GM23338 (cell line): ENCODE data around the gene NLN. TPM values are rescaled to one million over a fixed set of nuclear protein-coding genes. Genes with fewer than 3 reads are reported as not detected.
A peak's percentile ranks its signal among the peaks of the same experiment; 100 is the strongest.

Source experiments
- ATAC-seq: fragments of 200-7000 bp; cut with Tn5 transposase; 3 replicates; pipeline ENCODE4 v1.9.1; 2020
- DNase-seq: peaks from one replicate; pipeline ENCODE4 v3.0.0-alpha.2; 2015; ENCODE audit warnings: low spot score
- H2AFZ ChIP-seq: fragments of 200-600 bp; sonication (generic); 2 replicates; pipeline ENCODE4 v1.8.0; 2016; ENCODE audit warnings: antibody characterized with exemption, mild to moderate bottlenecking, moderate library complexity
- H3F3A ChIP-seq: fragments of 200-600 bp; sonication (generic); replicated peaks from 2 replicates; pipeline ENCODE4 v1.8.0; 2017; ENCODE audit warnings: antibody characterized with exemption, mixed run types, low read depth
- H3K27ac ChIP-seq: fragments of 200-600 bp; sonication (generic); 2 replicates; pipeline ENCODE4 v1.6.1; 2016; ENCODE audit warnings: low read depth
- H3K27me3 ChIP-seq: fragments of 200-600 bp; sonication (generic); 2 replicates; pipeline ENCODE4 v1.8.0; 2016; ENCODE audit warnings: mild to moderate bottlenecking, mixed run types, moderate library complexity; ENCODE audit not compliant: insufficient read depth
- H3K36me3 ChIP-seq: fragments of 200-600 bp; sonication (generic); 2 replicates; pipeline ENCODE4 v1.8.0; 2016; ENCODE audit warnings: mild to moderate bottlenecking; ENCODE audit not compliant: insufficient read depth
- H3K4me1 ChIP-seq: fragments of 200-600 bp; sonication (generic); 2 replicates; pipeline ENCODE4 v1.8.0; 2016; ENCODE audit warnings: mild to moderate bottlenecking, moderate library complexity; ENCODE audit not compliant: insufficient read depth
- H3K4me2 ChIP-seq: fragments of 200-600 bp; sonication (generic); 2 replicates; pipeline ENCODE4 v1.7.1; 2017; ENCODE audit warnings: mixed run types
- H3K4me3 ChIP-seq: fragments of 200-600 bp; sonication (generic); 2 replicates; pipeline ENCODE4 v1.6.1; 2016; ENCODE audit warnings: mixed run types
- H3K79me2 ChIP-seq: fragments of 200-600 bp; sonication (generic); replicated peaks from 2 replicates; pipeline ENCODE4 v1.8.0; 2017; ENCODE audit warnings: mild to moderate bottlenecking; ENCODE audit not compliant: insufficient read depth
- H3K9me2 ChIP-seq: fragments of 200-600 bp; sonication (generic); 2 replicates; pipeline ENCODE4 v1.8.0; 2017; ENCODE audit not compliant: insufficient read depth
- H4K20me1 ChIP-seq: fragments of 200-600 bp; sonication (generic); replicated peaks from 2 replicates; pipeline ENCODE4 v1.8.0; 2017; ENCODE audit warnings: mild to moderate bottlenecking; ENCODE audit not compliant: insufficient read depth
- H3K27ac Mint-ChIP-seq: 2 replicates; pipeline ENCODE4 v1.8.0; 2020; ENCODE audit warnings: inconsistent platforms, mild to moderate bottlenecking, moderate library complexity, mixed read lengths
- H3K27me3 Mint-ChIP-seq: 3 replicates; pipeline ENCODE4 v1.8.0; 2022; ENCODE audit warnings: low read depth, mild to moderate bottlenecking, moderate library complexity, mixed read lengths, inconsistent platforms; ENCODE audit not compliant: insufficient read depth, poor library complexity
- H3K36me3 Mint-ChIP-seq: 3 replicates; pipeline ENCODE4 v1.8.0; 2021; ENCODE audit warnings: low read depth, mild to moderate bottlenecking, inconsistent platforms, moderate library complexity, mixed read lengths
- H3K4me1 Mint-ChIP-seq: 3 replicates; pipeline ENCODE4 v1.8.0; 2020; ENCODE audit warnings: mild to moderate bottlenecking, inconsistent platforms, mixed read lengths
- H3K4me3 Mint-ChIP-seq: 3 replicates; pipeline ENCODE4 v1.8.0; 2021; ENCODE audit warnings: moderate library complexity, mild to moderate bottlenecking, inconsistent platforms, mixed read lengths
- H3K9me3 Mint-ChIP-seq: 3 replicates; pipeline ENCODE4 v1.8.0; 2020; ENCODE audit warnings: moderate library complexity, mild to moderate bottlenecking, inconsistent platforms, mixed read lengths
- CREB1 ChIP-seq: fragments of 250-450 bp; sonication (Bioruptor Pico); IDR thresholded peaks from 2 replicates; pipeline ENCODE4 v1.5.0; 2020; ENCODE audit warnings: low read depth, mild to moderate bottlenecking, moderate library complexity
- ETS1 ChIP-seq: IDR thresholded peaks from 2 replicates; pipeline ENCODE4 v1.6.1; 2016; ENCODE audit warnings: antibody characterized with exemption
- EZH2 ChIP-seq: fragments of 200-600 bp; sonication (generic); IDR thresholded peaks from one replicate; pipeline ENCODE4 v1.8.0; 2017; ENCODE audit warnings: antibody characterized with exemption, mild to moderate bottlenecking, low read depth; ENCODE audit not compliant: unreplicated experiment
- JUNB ChIP-seq: IDR thresholded peaks from one replicate; pipeline ENCODE4 v1.6.1; 2016; ENCODE audit warnings: antibody characterized with exemption; ENCODE audit not compliant: unreplicated experiment
- NANOG ChIP-seq: IDR thresholded peaks from 2 replicates; pipeline ENCODE4 v1.6.1; 2016; ENCODE audit warnings: antibody characterized with exemption, borderline replicate concordance
- POLR2AphosphoS5 ChIP-seq: IDR thresholded peaks from 2 replicates; pipeline ENCODE4 v1.6.1; 2016; ENCODE audit warnings: antibody characterized with exemption, low read depth
- STAT1 ChIP-seq: IDR thresholded peaks from one replicate; pipeline ENCODE4 v1.6.1; 2016; ENCODE audit warnings: antibody characterized with exemption; ENCODE audit not compliant: unreplicated experiment
- ZNF114 ChIP-seq: fragments of 250-450 bp; sonication (Bioruptor Pico); IDR thresholded peaks from 2 replicates; pipeline ENCODE4 v1.5.0; 2020; ENCODE audit warnings: mild to moderate bottlenecking, moderate library complexity
- ZNF331 ChIP-seq: fragments of 250-450 bp; sonication (Bioruptor Pico); IDR thresholded peaks from 2 replicates; pipeline ENCODE4 v1.5.0; 2020; ENCODE audit warnings: low read depth, mild to moderate bottlenecking, moderate library complexity
- ZNF462 ChIP-seq: fragments of 250-450 bp; sonication (Bioruptor Pico); IDR thresholded peaks from 2 replicates; pipeline ENCODE4 v1.5.0; 2020; ENCODE audit warnings: mild to moderate bottlenecking, moderate library complexity
- polyA plus RNA-seq: library from polyadenylated mRNA; unstranded; fragments of >200 nt; fragmentation: Nextera tagmentation; extraction: Ambion mirVana; gene quantifications from 2 replicates; pipeline ENCODE4 v1.2.1, GENCODE V29; 2016
- total RNA-seq: library from RNA; depleted of rRNA; stranded (reverse); fragments of >200 nt; shearing (Covaris generic); gene quantifications from 2 replicates; pipeline ENCODE4 v1.2.3, GENCODE V29; 2014
- TF ChIP-seq, protein P1 (sequence below), 2 experiments: fragments of 200-600 bp in 1 of 2; sonication (generic) in 1 of 2; conservative IDR thresholded peaks; 2 replicates each; pipeline versions ENCODE4 v1.5.1 to v1.6.1; 2016 to 2017; ENCODE audit warnings: antibody characterized with exemption in 2 of 2, low read depth in 2 of 2, mild to moderate bottlenecking in 2 of 2, moderate library complexity in 1 of 2
- TF ChIP-seq, protein P2 (sequence below): IDR thresholded peaks from one replicate; pipeline ENCODE4 v1.6.1; 2018; ENCODE audit warnings: antibody characterized with exemption; ENCODE audit not compliant: unreplicated experiment

Gene NLN
- total and polyA plus RNA-seq, 2 experiments from 2014 or later: 56.4 to 168 TPM

GRCh38 chr5:65817931-65818330 lies 95.9 kb downstream of the NLN start (continued):
- TF ChIP-seq ETS1: no peak
- no peak for TF ChIP-seq EZH2

GRCh38 chr5:65818592-65818991 lies 96.6 kb downstream of the NLN start:
- H3K4me2 ChIP-seq: no peak overlapping the region
- no peak for TF ChIP-seq ETS1
- TF ChIP-seq, protein P1, sequence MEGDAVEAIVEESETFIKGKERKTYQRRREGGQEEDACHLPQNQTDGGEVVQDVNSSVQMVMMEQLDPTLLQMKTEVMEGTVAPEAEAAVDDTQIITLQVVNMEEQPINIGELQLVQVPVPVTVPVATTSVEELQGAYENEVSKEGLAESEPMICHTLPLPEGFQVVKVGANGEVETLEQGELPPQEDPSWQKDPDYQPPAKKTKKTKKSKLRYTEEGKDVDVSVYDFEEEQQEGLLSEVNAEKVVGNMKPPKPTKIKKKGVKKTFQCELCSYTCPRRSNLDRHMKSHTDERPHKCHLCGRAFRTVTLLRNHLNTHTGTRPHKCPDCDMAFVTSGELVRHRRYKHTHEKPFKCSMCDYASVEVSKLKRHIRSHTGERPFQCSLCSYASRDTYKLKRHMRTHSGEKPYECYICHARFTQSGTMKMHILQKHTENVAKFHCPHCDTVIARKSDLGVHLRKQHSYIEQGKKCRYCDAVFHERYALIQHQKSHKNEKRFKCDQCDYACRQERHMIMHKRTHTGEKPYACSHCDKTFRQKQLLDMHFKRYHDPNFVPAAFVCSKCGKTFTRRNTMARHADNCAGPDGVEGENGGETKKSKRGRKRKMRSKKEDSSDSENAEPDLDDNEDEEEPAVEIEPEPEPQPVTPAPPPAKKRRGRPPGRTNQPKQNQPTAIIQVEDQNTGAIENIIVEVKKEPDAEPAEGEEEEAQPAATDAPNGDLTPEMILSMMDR (conservative IDR thresholded peaks at IDR 0.05; ENCODE audit: low read depth in 2 of 2): no peak
- TF ChIP-seq ZNF114 (CRISPR knock-in tag): no peak
- TF ChIP-seq, protein P2, sequence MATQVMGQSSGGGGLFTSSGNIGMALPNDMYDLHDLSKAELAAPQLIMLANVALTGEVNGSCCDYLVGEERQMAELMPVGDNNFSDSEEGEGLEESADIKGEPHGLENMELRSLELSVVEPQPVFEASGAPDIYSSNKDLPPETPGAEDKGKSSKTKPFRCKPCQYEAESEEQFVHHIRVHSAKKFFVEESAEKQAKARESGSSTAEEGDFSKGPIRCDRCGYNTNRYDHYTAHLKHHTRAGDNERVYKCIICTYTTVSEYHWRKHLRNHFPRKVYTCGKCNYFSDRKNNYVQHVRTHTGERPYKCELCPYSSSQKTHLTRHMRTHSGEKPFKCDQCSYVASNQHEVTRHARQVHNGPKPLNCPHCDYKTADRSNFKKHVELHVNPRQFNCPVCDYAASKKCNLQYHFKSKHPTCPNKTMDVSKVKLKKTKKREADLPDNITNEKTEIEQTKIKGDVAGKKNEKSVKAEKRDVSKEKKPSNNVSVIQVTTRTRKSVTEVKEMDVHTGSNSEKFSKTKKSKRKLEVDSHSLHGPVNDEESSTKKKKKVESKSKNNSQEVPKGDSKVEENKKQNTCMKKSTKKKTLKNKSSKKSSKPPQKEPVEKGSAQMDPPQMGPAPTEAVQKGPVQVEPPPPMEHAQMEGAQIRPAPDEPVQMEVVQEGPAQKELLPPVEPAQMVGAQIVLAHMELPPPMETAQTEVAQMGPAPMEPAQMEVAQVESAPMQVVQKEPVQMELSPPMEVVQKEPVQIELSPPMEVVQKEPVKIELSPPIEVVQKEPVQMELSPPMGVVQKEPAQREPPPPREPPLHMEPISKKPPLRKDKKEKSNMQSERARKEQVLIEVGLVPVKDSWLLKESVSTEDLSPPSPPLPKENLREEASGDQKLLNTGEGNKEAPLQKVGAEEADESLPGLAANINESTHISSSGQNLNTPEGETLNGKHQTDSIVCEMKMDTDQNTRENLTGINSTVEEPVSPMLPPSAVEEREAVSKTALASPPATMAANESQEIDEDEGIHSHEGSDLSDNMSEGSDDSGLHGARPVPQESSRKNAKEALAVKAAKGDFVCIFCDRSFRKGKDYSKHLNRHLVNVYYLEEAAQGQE: no peak
- no peak for TF ChIP-seq EZH2
- TF ChIP-seq CREB1: no peak
- TF ChIP-seq NANOG: no peak
- TF ChIP-seq ZNF331 (CRISPR knock-in tag): no peak
- no peak for TF ChIP-seq STAT1
- TF ChIP-seq JUNB: no peak
- TF ChIP-seq ZNF462: no peak
- no peak for TF ChIP-seq POLR2AphosphoS5

More at GRCh38 chr5:65818592-65818991, 96.6 kb downstream of the NLN start:
- Mint-ChIP-seq H3K4me1 (peaks cover 20% of the 10 kb centered on the region), H3K9me3 (no peaks in the 10 kb centered on the region), H3K27ac (peak overlapping the region; percentile 19), H3K27me3 (peaks cover 1% of the 10 kb centered on the region), H3K4me3 (no peak overlapping the region), H3K36me3 (peaks cover 46% of the 10 kb centered on the region)
- Histone ChIP-seq H3K27me3 (no peaks in the 10 kb centered on the region), H2AFZ (no peak overlapping the region), H3K4me1 (peaks cover 9% of the 10 kb centered on the region; the same call in 1 of the 2 replicates), H3K79me2 (no peaks in the 10 kb centered on the region), H4K20me1 (no peaks in the 10 kb centered on the region), H3K4me3 (no peak overlapping the region), H3F3A (no peaks in the 10 kb centered on the region), H3K9me2 (no peaks in the 10 kb centered on the region), H3K36me3 (peaks cover 13% of the 10 kb centered on the region; the same call in 1 of the 2 replicates), H3K27ac (no peak overlapping the region)
- no peak for DNase-seq
- peak; percentile 68 for ATAC-seq
